ENCODE measurements around the gene RAD52.

The RAD52 gene

DNA sequence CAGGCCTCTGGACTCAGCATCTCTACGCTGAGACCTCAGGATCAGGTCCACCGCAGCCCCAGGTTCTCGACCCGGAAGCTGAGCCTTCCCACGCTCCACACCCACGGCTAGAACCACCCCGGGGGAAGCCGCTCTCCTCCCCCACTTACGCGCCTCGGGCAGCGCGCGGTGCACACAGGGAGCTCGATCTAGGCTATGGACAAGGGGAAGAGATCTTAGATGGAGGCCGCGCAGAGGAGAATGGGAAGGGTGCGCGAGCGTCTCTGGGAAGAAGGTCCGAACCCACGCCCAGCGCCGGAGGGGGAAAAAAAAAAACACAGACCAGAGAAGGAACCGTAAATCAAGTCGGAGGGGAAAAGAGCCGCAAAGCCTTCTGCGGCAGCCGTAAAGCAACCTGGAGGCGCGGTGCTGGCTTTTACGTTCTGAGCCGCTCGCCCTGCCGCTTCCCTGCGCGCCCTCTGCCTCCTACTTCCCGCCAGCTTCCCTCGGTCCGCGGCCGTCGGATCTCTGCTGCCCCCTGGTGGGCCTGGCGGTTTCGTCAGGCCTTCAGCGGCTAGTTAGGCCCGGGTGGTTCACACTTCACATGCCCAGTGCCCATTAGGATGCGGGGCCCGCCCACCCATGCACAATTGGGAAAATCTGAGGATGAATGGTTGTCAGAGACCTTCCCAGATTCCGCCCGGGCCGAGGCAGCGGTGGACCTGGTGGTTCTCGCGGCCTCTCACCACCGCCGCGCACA is at the start of gene RAD52:
Gene RAD52 (minus strand): TSS at position 242 of the 739 bp plus-strand sequence. CDS start 16,636 bp downstream, outside the sequence.
- DNase-seq, result peak; percentile 98 to 99

DNA sequence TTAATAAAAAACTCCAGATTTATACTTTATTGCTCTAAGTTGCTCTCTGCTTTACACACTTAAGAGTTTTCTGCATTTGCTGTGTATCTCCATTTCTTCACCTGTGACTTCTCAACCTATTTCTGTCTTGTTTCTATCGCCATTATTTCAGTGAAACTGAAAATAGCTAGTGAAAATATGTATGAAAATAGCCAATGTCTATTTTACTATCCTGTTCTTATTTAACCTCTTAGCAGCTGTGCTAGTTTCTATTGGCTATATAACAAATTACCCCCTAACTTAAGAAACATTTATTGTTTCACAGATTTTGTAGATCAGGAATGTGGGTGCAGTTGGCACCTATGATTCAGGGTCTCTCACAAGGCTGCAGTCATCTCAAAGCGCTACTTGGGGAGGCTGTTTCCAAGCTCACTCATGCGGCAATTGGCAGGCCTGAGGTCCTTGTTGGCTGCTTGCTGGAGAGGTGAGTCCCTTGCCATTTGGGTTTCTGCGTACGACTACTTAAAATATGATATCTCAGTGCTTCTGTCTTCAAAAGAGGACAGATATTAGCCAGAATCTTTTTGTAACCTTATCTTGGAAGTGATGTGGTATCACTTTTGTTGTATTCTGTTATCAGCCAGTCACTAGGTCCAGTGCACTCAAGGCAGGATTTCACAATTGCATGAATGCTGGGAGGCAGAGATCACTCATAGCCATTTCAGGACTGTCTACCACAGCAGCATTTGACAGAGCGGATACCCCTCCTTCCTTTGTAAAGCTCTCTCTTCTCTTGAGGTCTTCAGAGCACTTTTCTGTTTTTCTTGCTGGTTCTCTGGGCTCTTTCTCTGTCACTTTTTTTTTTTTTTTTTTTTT is 48.8 kb upstream of the RAD52 start:
- DNase-seq, result no peak

DNA sequence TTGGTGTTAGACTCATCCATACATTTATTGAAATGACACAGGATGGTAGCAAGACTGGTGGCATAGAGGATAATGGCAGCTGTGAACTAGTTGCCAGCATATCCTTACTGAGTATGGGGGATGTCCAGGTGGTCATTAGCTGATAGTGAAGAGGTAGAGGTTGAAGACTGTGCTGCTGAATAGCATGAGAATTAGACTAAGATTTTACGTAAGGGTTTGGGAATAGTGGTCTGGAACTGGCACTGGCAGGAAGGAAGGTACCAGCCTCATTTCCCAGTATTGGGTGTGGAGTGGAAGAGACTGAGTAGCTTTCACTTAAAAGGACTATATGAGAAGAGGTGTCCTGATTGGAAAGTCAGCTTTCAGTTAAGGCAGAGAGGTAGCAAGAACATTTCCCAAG is 48.0 kb upstream of the RAD52 start:
- DNase-seq, result no peak

DNA sequence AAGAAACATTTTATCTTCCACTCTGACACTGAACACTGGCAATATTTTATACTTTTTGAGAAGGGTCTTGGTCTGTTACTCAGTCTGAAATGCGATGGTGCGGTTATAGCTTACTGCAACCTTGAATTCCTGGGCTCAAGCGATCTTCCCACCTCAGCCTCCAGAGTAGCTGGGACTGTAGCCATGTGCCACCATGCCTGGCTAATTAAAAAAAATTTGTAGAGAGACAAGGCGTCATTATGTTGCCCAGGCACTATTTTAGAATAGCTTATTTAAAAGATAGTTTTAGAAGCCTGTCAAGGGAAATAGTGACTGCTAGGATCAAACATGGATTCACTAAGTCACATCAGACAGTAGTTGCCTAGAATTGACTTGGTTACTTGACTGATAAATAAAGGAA is 47.4 kb upstream of the RAD52 start:
- DNase-seq, result no peak

DNA sequence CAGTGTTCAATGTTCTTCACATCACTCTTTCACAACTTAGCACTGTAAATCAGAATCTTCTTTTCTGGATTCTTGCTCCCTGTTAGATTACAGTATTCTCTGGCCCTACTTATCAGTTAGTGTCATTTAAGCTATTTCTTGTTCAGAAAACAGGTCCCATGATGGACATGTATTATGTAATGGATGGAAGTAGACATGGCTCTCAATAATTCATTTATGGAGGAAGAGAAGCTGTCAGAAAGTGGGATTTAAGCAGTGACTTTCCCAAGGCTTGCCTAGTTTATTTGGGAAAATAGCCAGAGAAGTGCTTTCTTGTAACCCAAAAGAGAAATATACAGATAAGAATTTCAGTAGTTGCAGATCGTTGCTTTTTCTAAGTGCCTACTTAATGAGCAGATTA is 43.2 kb upstream of the RAD52 start:
- no peak for DNase-seq

DNA sequence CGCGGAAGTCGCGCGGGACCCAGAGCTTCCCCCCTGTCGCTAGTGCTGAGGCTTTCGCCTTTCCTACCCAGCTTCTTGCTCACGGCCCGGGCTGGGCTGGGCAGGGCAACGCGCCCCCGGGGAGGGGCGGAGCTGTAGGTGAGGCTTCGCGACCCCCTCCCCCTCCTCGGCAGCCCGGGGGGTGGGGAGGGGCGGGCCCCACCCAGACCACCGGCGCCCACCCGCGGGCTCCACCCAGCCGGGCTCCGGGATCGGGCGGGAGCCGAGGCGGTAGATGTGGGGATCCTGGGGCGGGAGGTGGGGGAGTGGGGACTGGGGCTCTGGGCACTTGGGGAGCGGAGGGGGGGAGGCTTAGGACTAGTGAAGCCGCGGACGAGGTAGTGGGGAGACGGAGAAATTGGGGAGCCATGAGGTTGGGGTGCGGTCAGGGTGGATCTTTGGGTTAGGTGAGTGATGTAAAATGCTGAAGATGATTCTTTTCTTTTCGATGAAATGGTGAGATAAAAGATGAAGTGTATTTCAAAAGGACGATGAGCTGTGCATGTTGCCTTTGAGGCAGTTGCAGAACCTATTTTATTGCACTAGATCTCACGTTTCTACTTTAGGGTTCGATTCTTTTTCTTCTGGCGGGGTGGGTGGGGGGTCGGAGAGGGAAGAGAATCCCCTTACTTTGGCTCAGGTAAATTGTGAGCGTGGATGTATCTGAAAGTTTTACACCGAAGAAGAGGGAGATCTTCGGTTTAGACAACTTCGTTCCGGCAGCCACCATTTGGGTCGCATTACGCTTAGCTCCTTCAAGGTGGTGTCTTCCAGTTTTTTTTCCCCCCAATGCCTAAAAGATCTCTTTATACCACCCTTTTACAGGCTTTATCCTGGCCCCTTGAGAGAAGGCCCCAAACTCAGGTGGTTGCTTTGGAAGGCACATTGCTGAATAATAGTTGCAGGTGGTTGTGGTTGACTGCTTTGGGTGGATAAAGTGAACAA is 42.1 kb upstream of the RAD52 start:
- DNase-seq, result no peak

DNA sequence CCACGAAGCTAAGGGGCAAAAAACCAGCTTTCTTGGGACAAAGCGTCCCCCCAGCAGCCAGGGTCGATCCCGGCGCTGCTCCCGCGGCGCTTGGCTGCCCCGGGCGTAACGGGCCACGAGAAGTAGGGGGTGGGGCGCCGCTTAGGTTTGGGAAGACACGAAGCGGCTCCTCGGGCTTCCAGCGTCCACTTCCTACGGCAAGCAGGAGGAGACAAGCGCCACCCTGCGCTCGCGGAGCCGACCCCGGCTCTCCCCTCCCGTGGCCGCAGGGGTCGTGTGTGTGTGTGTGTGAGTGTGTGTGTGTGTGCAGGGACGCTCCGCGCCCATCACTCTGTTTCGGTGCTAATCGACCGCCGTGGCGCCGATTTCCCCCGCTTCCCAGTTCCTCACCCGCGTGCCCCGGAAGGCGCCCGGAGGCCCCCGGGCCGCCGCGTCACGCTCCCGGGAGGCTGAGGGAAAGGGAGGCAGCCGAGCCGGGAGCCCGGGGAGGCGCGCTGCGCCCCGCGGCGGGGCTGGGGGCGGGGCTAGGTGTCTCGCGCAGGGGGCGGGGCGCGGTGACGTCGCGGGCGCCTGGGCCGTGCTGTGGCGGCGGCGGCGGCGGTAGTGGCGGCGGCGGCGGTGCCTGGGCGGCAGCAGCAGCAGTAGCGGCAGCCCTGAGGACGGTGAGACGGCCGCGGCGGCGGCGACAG is 41.3 kb upstream of the RAD52 start, which contains the start of gene ERC1:
Gene ERC1 (plus strand): TSS at position 563 of the 689 bp plus-strand sequence. CDS start 36,681 bp downstream, outside the sequence.
- DNase-seq, result peak; percentile 77 to 86

DNA sequence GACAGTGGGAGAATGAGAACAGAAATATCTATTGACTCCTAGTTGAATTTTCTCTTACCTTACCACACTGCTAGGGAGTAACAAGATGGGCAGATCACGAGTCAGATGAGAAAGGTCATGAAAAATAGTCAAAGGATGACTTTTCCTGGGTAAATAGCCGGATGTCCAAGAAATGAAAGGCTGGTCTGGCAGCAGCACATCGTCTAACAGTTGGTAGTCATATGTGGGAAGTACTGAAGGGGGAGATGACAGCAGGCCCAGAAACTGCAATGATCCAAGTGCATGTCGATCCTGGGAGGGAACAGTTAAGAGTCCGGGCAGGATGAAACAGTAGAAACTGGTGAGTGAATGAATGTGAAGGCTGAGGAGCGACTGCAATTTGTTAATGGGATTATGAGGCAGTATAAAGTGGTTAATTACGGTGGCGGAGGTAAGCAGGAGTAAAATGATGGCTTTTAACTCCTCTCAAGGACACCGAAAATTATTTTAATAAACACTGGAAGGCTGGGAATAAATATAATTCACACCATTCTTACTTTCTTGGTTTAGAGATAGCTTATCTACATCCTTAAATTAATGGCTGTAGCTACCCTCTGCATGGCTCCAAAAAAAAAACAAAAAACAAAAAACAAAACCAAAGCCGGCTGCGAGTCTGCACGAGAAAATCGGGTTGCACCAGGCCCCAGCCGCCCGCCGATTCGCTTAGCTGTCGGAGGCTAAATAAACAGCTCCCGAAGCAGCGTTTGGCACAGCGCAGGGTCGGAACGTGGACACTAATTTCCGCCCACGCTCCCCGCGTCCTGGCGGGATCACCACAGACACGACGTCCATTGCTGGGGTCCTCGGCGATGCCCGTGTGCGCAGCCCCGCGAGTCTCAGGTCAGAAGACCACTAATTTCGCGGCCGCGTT is 40.5 kb upstream of the RAD52 start:
- peak; percentile 48 to 53 for DNase-seq

DNA sequence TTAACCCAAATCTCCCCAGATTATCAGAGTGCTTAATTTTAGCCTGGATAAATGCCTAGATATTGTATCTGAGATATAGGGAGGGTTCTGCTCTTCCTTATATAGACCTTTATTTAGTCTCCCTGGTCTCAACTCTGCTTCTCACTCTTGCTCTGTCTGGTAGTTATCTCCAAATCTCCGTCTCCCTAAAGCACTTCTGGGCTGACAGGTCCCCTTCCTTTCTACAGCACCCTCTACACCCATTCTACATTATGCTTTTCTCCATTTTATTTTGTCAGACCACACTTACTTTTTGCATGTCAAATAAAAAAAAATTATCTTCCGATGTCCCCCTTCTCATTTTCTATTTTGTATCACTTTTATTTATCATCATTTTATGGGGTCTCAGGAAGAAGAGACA is 39.6 kb upstream of the RAD52 start:
- no peak for DNase-seq

DNA sequence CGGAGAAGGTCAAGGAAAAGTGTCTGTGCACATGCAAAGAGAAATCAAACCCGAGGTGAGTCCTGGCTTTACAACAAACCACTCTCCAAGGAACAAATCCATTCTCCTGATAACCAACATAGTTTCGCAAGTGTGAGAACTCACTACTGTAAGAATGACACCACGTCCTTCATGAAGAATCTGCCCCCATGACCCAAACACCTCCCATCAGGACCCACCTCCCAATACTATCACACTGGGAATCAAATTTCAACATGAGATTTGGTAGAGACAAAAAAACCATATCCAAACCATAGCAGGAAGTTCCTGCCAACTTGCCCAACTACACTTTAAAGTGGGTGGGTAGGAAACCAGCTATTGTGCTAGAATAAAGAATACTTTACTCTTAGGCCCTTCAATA is 39.2 kb upstream of the RAD52 start:
- DNase-seq, result peak; percentile 36 to 37

DNA sequence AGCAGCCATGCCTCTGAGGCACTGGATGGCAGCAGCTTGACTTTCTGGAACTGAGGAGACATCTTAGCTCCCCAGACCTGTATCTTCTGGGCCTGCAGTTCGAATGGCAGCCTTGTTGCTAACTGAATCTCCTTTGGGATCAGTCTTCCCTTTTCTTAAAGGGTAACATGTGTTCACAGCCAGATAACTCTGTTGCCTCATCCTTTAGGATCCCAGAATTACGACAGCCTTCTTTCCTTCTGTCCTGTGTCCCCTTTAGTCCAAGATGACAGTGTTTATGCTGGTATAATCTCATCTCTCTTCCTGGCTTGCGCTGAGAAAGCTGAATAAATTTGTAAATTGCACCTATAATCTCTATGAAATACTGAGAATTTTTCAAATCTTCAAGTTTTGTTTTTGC is 32.5 kb upstream of the RAD52 start:
- DNase-seq, result peak; percentile 76 to 82

DNA sequence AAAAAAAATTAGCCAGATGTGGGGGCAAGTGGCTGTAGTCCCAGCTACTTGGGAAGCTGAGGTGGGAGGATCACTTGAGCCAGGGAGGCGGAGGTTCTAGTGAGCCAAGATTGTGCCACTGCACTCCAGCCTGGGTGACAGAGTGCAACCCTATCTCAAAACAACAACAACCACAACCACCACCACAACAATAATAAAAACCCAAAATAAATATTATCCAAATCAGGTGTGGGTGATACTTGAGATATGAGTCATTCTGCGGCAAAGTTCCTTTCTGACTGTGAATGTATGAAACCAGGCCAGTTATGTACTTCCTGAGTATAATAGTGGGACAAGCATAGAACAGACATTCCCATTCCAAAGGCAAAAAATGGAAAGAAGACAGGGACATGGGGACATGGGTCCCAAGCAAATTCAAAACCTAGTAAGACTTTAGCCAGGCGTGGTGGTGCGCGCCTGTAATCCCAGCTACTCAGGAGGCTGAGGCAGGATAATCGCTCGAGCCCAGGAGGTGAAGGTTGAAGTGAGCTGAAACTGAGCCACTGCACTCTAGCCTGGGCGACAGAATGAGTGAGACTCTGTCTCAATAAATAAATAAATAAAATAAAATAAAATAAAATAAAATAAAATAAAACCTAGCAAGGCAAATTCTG is 31.8 kb upstream of the RAD52 start:
- DNase-seq, result no peak

DNA sequence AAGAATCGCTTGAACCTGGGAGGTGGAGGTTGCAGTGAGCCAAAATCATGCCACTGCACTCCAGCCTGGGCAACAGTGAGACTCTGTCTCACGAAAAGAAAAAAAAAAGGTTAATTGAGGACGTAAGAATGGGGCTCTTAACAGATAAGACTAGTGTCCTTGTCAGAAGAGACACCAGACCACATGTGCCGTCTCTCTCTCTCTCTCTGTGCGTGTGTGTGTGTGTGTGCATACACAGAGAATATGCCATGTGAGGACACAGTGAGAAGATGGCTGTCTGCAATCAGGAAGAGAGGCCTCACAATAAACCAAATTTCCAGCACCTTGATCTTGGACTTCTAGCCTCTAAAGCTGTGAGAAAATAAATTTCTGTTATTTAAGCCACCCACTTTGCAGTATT is 29.9 kb upstream of the RAD52 start:
- no peak for DNase-seq

DNA sequence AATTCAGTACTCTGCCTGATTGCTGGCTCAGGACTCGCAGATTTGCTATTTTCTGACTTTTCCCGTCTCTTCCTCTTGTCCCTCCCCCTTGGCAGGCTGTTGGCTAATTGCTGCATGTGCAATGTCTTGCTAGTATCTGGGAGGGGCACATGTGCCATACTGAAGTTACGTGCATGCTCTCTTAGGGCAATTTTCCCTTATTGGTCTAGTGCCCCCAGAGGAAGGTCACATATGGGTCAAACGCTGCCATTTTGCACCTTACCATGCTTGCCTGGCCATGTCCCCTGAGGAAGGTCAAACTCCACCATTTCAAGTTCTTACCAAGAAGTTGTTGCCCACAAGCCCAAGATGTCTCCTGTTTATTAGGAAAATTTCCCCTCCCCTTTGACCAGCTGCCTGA is 27.7 kb upstream of the RAD52 start:
- DNase-seq, result peak in 1 of 2 donors; percentile 47

DNA sequence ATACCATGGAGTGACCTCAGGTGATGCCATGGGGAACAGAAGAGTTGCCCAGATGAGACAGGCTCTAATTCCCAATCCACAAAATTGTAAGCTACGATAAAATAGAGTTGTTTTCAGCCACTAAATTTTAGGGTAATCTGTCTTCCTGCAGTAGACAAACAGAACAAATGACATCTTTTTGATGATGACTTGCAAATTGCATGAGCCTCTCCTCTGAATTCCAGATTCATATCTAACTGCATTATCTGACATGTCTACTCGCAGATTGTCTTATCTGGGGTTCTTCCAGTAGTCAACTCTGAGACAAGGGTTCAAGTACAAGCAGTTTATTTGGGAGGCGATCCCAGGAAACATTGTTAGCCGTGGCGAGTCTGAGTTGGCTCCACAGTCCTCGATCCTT is 27.1 kb upstream of the RAD52 start:
- no peak for DNase-seq

DNA sequence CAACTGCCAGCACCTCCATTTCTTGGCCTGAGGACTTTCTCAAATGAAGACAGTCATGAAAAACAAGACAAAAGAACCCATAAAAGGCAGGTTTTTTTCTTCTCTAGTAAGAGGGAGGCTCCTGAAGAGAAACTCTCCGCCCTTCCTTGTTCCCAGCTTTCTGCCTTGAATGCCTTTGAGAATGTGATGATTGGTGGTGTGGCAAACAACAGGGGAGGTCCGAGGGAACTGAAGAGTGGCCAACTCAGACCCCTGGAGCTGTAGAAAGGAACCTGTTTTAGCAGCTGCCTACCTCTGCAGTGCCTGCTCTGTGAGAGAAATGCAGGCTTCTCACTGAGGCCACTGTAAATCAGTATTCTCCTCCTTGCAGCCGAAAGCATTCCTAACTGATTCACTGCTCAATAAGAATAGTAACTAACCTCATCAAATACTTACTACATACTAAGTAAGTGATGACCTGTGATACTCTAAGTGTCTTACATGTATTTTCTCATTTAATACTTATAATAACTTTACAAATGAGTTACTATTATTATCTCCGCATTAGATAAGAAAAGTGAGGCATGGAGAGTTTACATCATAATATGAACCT is 24.9 kb upstream of the RAD52 start:
- DNase-seq, result no peak

DNA sequence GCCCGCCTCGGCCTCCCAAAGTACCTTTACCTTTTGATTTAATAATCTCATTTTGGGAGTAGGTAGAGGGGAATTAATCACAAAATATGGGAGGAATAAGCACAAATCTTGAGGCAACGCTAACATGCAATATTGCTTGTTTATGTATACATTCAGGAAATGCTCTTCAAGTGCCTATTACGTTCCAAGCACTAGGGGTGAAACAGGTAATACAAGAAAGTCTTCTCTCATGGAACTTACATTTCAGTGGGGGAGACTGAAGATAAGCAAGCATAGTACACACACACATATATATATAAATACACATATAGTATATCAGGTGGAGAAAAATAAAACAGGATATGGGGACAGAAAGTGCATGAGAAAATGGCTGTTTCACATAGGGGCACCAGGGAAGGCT is 22.5 kb upstream of the RAD52 start:
- DNase-seq, result no peak

DNA sequence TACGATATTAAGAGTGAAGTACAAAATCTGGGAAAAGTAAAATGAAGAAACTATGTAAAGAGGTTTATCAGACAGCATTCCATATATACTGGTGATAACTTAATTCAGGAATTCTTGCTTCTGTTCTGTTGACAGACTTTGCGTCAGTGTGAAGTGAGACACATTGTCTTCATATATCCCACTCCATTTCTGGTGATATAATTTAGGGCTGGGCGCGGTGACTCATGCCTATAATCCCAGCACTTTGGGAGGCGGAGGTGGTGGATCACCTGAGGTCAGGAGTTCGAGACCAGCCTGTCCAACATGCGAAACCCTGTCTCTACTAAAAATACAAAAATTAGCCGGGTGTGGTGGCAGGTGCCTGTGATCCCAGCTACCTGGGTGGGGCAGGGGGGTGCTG is 20.3 kb upstream of the RAD52 start:
- no peak for DNase-seq

DNA sequence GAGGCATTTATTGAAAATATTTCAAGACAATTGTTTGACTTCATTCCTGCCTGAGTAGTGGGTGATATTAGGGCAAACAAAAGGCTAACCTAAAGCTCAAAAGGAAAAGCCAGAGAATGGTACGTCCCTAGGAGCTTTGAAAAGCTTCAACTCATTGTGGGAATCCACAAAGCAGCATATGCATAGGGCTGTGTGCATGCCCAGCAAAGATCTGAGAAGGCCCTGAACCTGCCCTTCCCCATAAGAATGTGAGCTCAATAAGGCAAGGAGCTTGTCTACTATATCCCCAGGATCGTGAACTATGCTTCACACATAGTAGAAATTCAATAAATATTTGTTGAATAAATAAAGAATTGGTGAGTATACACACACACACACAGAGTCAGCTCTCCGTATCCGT is 19.1 kb upstream of the RAD52 start:
- no peak for DNase-seq

DNA sequence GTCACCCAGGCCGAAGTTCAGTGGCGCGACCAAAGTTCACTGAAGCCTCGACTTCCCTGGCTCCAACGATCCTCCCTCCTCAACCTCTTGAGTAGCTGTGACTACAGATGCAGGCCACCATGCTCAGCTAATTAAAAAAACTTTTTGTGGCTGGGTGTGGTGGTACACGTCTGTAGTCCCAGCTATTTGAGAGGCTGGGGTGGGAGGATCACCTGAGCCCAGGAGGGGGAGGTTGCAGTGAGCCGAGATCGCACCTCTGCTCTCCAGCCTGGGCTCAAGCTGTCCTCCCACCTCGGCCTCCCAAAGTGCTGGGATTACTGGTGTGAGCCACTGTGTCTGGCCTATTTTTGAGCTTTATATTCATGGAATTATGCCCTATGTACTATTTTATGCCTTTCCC is 18.1 kb upstream of the RAD52 start:
- no peak for DNase-seq
